Neuron (in vitro differentiated cells): ENCODE measurements around the gene TSC22D3.

Experiments
- H2AFZ ChIP-seq: one replicate; pipeline ENCODE4 v1.6.1; 2013; ENCODE audit warnings: low read depth, mild to moderate bottlenecking, inconsistent platforms, low read length, moderate library complexity
- H3K27me3 ChIP-seq: one replicate; pipeline ENCODE4 v1.6.1; 2013; ENCODE audit warnings: low read length; ENCODE audit not compliant: insufficient read depth
- H3K36me3 ChIP-seq: one replicate; pipeline ENCODE4 v1.6.1; 2013; ENCODE audit warnings: low read length; ENCODE audit not compliant: insufficient read depth
- H3K4me1 ChIP-seq: one replicate; pipeline ENCODE4 v1.6.1; 2013; ENCODE audit warnings: low read length; ENCODE audit not compliant: insufficient read depth
- H3K4me3 ChIP-seq: 2 replicates; pipeline ENCODE4 v1.5.1; 2013; ENCODE audit warnings: mild to moderate bottlenecking, low read length, moderate library complexity
- H3K9me3 ChIP-seq: one replicate; pipeline ENCODE4 v1.6.1; 2013; ENCODE audit warnings: low read length

Gene TSC22D3

GRCh38 chrX:107721966-107722707 lies 53.5 kb downstream of the TSC22D3 start:
- Histone ChIP-seq H3K9me3 (no peaks in the 10 kb centered on the region), H3K4me3 (no peak overlapping the region), H3K36me3 (no peaks in the 10 kb centered on the region), H3K27me3 (peaks cover 9% of the 10 kb centered on the region), H2AFZ (no peak overlapping the region), H3K4me1 (peaks cover 5% of the 10 kb centered on the region)

- H3K4me1 ChIP-seq: peaks cover 6% of the 10 kb centered on the region
- H2AFZ ChIP-seq: no peak overlapping the region
- H3K36me3 ChIP-seq: no peaks in the 10 kb centered on the region
- no peaks in the 10 kb centered on the region for H3K9me3 ChIP-seq
- peaks cover 9% of the 10 kb centered on the region for H3K27me3 ChIP-seq
- no peak overlapping the region for H3K4me3 ChIP-seq
These were observed 54.3 kb downstream of the TSC22D3 start for GRCh38 chrX:107721318-107721717.

GRCh38 chrX:107718156-107718621 lies 57.4 kb downstream of the TSC22D3 start:
- Histone ChIP-seq H3K27me3 (peaks cover 12% of the 10 kb centered on the region), H3K36me3 (no peaks in the 10 kb centered on the region), H3K4me1 (peaks cover 10% of the 10 kb centered on the region), H3K9me3 (no peaks in the 10 kb centered on the region), H2AFZ (no peak overlapping the region), H3K4me3 (no peak overlapping the region)

GRCh38 chrX:107716816-107717700 lies 58.5 kb downstream of the TSC22D3 start:
- peak overlapping the region; percentile 49 for H2AFZ ChIP-seq
- no peaks in the 10 kb centered on the region for H3K36me3 ChIP-seq

GRCh38 chrX:107716118-107716684 lies 59.4 kb downstream of the TSC22D3 start:
- no peaks in the 10 kb centered on the region for H3K9me3 ChIP-seq
- peak overlapping the region; percentile 69 for H3K4me3 ChIP-seq
- peaks cover 3% of the 10 kb centered on the region for H3K27me3 ChIP-seq
- H3K36me3 ChIP-seq: no peaks in the 10 kb centered on the region
- H3K4me1 ChIP-seq: peaks cover 12% of the 10 kb centered on the region
- H2AFZ ChIP-seq: peak overlapping the region; percentile 49

More at GRCh38 chrX:107716816-107717700, 58.5 kb downstream of the TSC22D3 start:
- Histone ChIP-seq H3K27me3 (peaks cover 7% of the 10 kb centered on the region), H3K4me1 (peaks cover 10% of the 10 kb centered on the region), H3K9me3 (no peaks in the 10 kb centered on the region), H3K4me3 (peak overlapping the region; percentile 69)

GRCh38 chrX:107715331-107716117 lies 60.1 kb downstream of the TSC22D3 start:
- Histone ChIP-seq H2AFZ (no peak overlapping the region), H3K27me3 (peaks cover 3% of the 10 kb centered on the region), H3K9me3 (no peaks in the 10 kb centered on the region), H3K4me3 (peak overlapping the region; percentile 69), H3K36me3 (no peaks in the 10 kb centered on the region), H3K4me1 (peaks cover 18% of the 10 kb centered on the region)

- Histone ChIP-seq H3K4me3 (no peak overlapping the region), H3K36me3 (no peaks in the 10 kb centered on the region), H3K9me3 (no peaks in the 10 kb centered on the region), H2AFZ (no peak overlapping the region), H3K27me3 (peaks cover 3% of the 10 kb centered on the region), H3K4me1 (peaks cover 18% of the 10 kb centered on the region)
These were observed 61.2 kb downstream of the TSC22D3 start for GRCh38 chrX:107714206-107714891.

GRCh38 chrX:107713543-107714205 lies 61.9 kb downstream of the TSC22D3 start:
- H3K36me3 ChIP-seq: no peaks in the 10 kb centered on the region
- no peak overlapping the region for H3K4me3 ChIP-seq
- no peaks in the 10 kb centered on the region for H3K9me3 ChIP-seq
- peaks cover 18% of the 10 kb centered on the region for H3K4me1 ChIP-seq
- peaks cover 3% of the 10 kb centered on the region for H3K27me3 ChIP-seq
- H2AFZ ChIP-seq: no peak overlapping the region

GRCh38 chrX:107713203-107713542 lies 62.4 kb downstream of the TSC22D3 start:
- no peaks in the 10 kb centered on the region for H3K9me3 ChIP-seq
- peaks cover 6% of the 10 kb centered on the region for H3K27me3 ChIP-seq
- H3K36me3 ChIP-seq: no peaks in the 10 kb centered on the region
- H3K4me1 ChIP-seq: peaks cover 18% of the 10 kb centered on the region
- H3K4me3 ChIP-seq: no peak overlapping the region
- no peak overlapping the region for H2AFZ ChIP-seq

- H3K4me1 ChIP-seq: peaks cover 17% of the 10 kb centered on the region
- no peak overlapping the region for H3K4me3 ChIP-seq
- no peaks in the 10 kb centered on the region for H3K36me3 ChIP-seq
- no peaks in the 10 kb centered on the region for H3K9me3 ChIP-seq
- no peak overlapping the region for H2AFZ ChIP-seq
- peaks cover 6% of the 10 kb centered on the region for H3K27me3 ChIP-seq
These were observed 63.1 kb downstream of the TSC22D3 start for GRCh38 chrX:107712231-107713202.

GRCh38 chrX:107711521-107712181 lies 63.9 kb downstream of the TSC22D3 start:
- H3K36me3 ChIP-seq: no peaks in the 10 kb centered on the region
- no peak overlapping the region for H2AFZ ChIP-seq
- peaks cover 6% of the 10 kb centered on the region for H3K27me3 ChIP-seq
- H3K4me1 ChIP-seq: peaks cover 12% of the 10 kb centered on the region
- H3K9me3 ChIP-seq: no peaks in the 10 kb centered on the region
- H3K4me3 ChIP-seq: no peak overlapping the region
